HEK293T (cell line): ENCODE data around the gene MAML2.

Experiments
- ARNT ChIP-seq: fragments of 450-650 bp; IDR thresholded peaks from 2 replicates; pipeline ENCODE4 v1.6.1; 2017; ENCODE audit warnings: mild to moderate bottlenecking
- BHLHE40 ChIP-seq: fragments of 450-650 bp; IDR thresholded peaks from 2 replicates; pipeline ENCODE4 v1.6.1; 2016; ENCODE audit warnings: mild to moderate bottlenecking, moderate library complexity, borderline replicate concordance
- ELF4 ChIP-seq: fragments of 450-650 bp; IDR thresholded peaks from 2 replicates; pipeline ENCODE4 v1.6.1; 2017; ENCODE audit warnings: antibody characterized with exemption
- FOXA1 ChIP-seq: fragments of 450-650 bp; IDR thresholded peaks from 2 replicates; pipeline ENCODE4 v1.6.1; 2016; ENCODE audit warnings: mild to moderate bottlenecking
- FOXM1 ChIP-seq: fragments of 450-650 bp; IDR thresholded peaks from 2 replicates; pipeline ENCODE4 v1.6.1; 2017; ENCODE audit warnings: mild to moderate bottlenecking, borderline replicate concordance
- HDGF ChIP-seq: fragments of 450-650 bp; IDR thresholded peaks from 2 replicates; pipeline ENCODE4 v1.6.1; 2017; ENCODE audit warnings: antibody characterized with exemption, borderline replicate concordance
- L3MBTL2 ChIP-seq: fragments of 450-650 bp; conservative IDR thresholded peaks from 2 replicates; pipeline ENCODE4 v1.6.1; 2016; ENCODE audit warnings: mild to moderate bottlenecking
- LEF1 ChIP-seq: fragments of 450-650 bp; IDR thresholded peaks from 2 replicates; pipeline ENCODE4 v1.6.1; 2017; ENCODE audit warnings: mild to moderate bottlenecking, borderline replicate concordance
- NFRKB ChIP-seq: fragments of 450-650 bp; IDR thresholded peaks from 2 replicates; pipeline ENCODE4 v1.6.1; 2016; ENCODE audit warnings: mild to moderate bottlenecking, moderate library complexity
- SP1 ChIP-seq: fragments of 450-650 bp; IDR thresholded peaks from 2 replicates; pipeline ENCODE4 v1.6.1; 2017
- SUZ12 ChIP-seq: fragments of 450-650 bp; IDR thresholded peaks from 2 replicates; pipeline ENCODE4 v1.6.1; 2016; ENCODE audit warnings: mild to moderate bottlenecking
- TARDBP ChIP-seq: fragments of 450-650 bp; IDR thresholded peaks from 2 replicates; pipeline ENCODE4 v1.6.1; 2016

- TF ChIP-seq FOXA1: no peak
- TF ChIP-seq SP1: no peak
- no peak for TF ChIP-seq BHLHE40
- no peak for TF ChIP-seq HDGF
- no peak for TF ChIP-seq FOXM1
- no peak for TF ChIP-seq TARDBP
- TF ChIP-seq ELF4: no peak
- no peak for TF ChIP-seq L3MBTL2
- no peak for TF ChIP-seq SUZ12
- TF ChIP-seq NFRKB: no peak
- TF ChIP-seq ARNT: no peak
- no peak for TF ChIP-seq LEF1
These were observed 236.3 kb downstream of the MAML2 start for GRCh38 chr11:96106645-96107044.
